H1 (cell line): ENCODE results near the gene TNRC6B. TPM values are rescaled to one million over a fixed set of nuclear protein-coding genes. Genes with fewer than 3 reads are reported as not detected.
A peak's percentile ranks its signal among the peaks of the same experiment; 100 is the strongest.

Experiments
- CTCF ChIA-PET: fragments of 300-600 bp; sonication (Branson Sonifier 250); formaldehyde crosslinking; loops from one replicate; lab custom pipeline; 2021; ENCODE audit not compliant: partially characterized antibody; lab: Charles Lee
- POLR2A ChIA-PET: fragments of 300-600 bp; sonication (Branson Sonifier 250); formaldehyde crosslinking; loops from one replicate; lab custom pipeline; 2021; ENCODE audit warnings: inconsistent platforms; ENCODE audit not compliant: partially characterized antibody; lab: Charles Lee
- DNase-seq, 2 experiments: peaks; one replicate each; pipeline versions ENCODE4 v3.0.0 to v3.0.0-alpha.2; 2010 to 2022; ENCODE audit warnings: low spot score in 2 of 2, low read depth in 1 of 2, mixed read lengths in 1 of 2
- FAIRE-seq: peaks from 2 replicates; lab custom pipeline; 2011; peaks lifted over from hg19 to GRCh38; lab: Jason Lieb, UNC
- H2AFZ ChIP-seq: 2 replicates; pipeline ENCODE4 v1.8.1; 2012; ENCODE audit warnings: low read length, inconsistent platforms
- H2AK5ac ChIP-seq: 2 replicates; pipeline ENCODE4 v1.6.1; 2013; ENCODE audit warnings: low read depth, low read length
- H2BK120ac ChIP-seq: replicated peaks from 2 replicates; pipeline ENCODE3; 2013; ENCODE audit warnings: low read depth, low read length, inconsistent platforms
- H2BK12ac ChIP-seq: 2 replicates; pipeline ENCODE4 v1.6.1; 2013; ENCODE audit warnings: low read depth, low read length
- H2BK15ac ChIP-seq: 2 replicates; pipeline ENCODE4 v1.6.1; 2013; ENCODE audit warnings: low read length
- H2BK20ac ChIP-seq: 2 replicates; pipeline ENCODE4 v1.6.1; 2013; ENCODE audit warnings: low read length
- H2BK5ac ChIP-seq: 2 replicates; pipeline ENCODE4 v1.6.1; 2013; ENCODE audit warnings: low read depth, low read length
- H3K14ac ChIP-seq: 2 replicates; pipeline ENCODE4 v1.6.1; 2013; ENCODE audit warnings: inconsistent platforms; ENCODE audit not compliant: insufficient read length
- H3K18ac ChIP-seq: 2 replicates; pipeline ENCODE4 v1.6.1; 2013; ENCODE audit warnings: low read length; ENCODE audit errors: extremely low read depth
- H3K23ac ChIP-seq: 2 replicates; pipeline ENCODE4 v1.6.1; 2013; ENCODE audit warnings: inconsistent platforms; ENCODE audit not compliant: insufficient read length
- H3K23me2 ChIP-seq: 2 replicates; pipeline ENCODE4 v1.6.1; 2013; ENCODE audit warnings: low read depth, low read length
- H3K27ac ChIP-seq: 2 replicates; pipeline ENCODE4 v1.6.1; 2011; ENCODE audit warnings: low read depth, low read length, inconsistent platforms
- H3K27me3 ChIP-seq, 4 experiments: replicated peaks in 1 of 4; 1 replicate in 1 of 4; 2 replicates in 3 of 4; pipeline versions ENCODE4 v1.6.1 to v1.8.1; 2011 to 2013; ENCODE audit warnings: low read length in 3 of 4, mild to moderate bottlenecking in 3 of 4, inconsistent platforms in 2 of 4, mixed read lengths in 2 of 4, moderate library complexity in 1 of 4; ENCODE audit not compliant: control insufficient read depth in 3 of 4, insufficient read depth in 3 of 4; ENCODE audit errors: extremely low read depth in 1 of 4
- H3K36me3 ChIP-seq, 4 experiments: 2 replicates each; pipeline versions ENCODE4 v1.6.1 to v1.8.1; 2011 to 2013; ENCODE audit warnings: mild to moderate bottlenecking in 4 of 4, low read length in 3 of 4, moderate library complexity in 2 of 4, control low read depth in 1 of 4, inconsistent platforms in 1 of 4; ENCODE audit not compliant: insufficient read depth in 4 of 4, control insufficient read depth in 2 of 4
- H3K4ac ChIP-seq: replicated peaks from 2 replicates; pipeline ENCODE3; 2013; ENCODE audit warnings: low read length, low read depth, mixed read lengths, inconsistent platforms; ENCODE audit not compliant: insufficient read length
- H3K4me1 ChIP-seq, 4 experiments: replicated peaks in 1 of 4; 1 replicate in 1 of 4; 2 replicates in 3 of 4; pipeline versions ENCODE4 v1.6.1 to v1.8.1; 2011 to 2013; ENCODE audit warnings: low read length in 3 of 4, inconsistent platforms in 2 of 4, mixed read lengths in 1 of 4; ENCODE audit not compliant: insufficient read depth in 4 of 4, control insufficient read depth in 3 of 4
- H3K4me2 ChIP-seq, 2 experiments: 2 replicates each; pipeline versions ENCODE4 v1.6.1 to v1.8.1; 2011 to 2013; ENCODE audit warnings: low read depth in 2 of 2, low read length in 2 of 2, control low read depth in 1 of 2, inconsistent platforms in 1 of 2, mild to moderate bottlenecking in 1 of 2; ENCODE audit not compliant: insufficient read depth in 1 of 2
- H3K4me3 ChIP-seq, 4 experiments: fragments of 200-600, 300-600 bp in 1 of 4; sonication (generic), shearing (Covaris generic), sonication (Bioruptor Twin) in 1 of 4; 2 replicates each; pipeline versions ENCODE4 v1.5.1 to v1.8.1; 2011 to 2016; ENCODE audit warnings: low read length in 4 of 4, low read depth in 3 of 4, control low read depth in 2 of 4, inconsistent platforms in 2 of 4, mild to moderate bottlenecking in 2 of 4, mixed read lengths in 1 of 4, moderate library complexity in 1 of 4; ENCODE audit not compliant: insufficient read depth in 2 of 4; ENCODE audit errors: extremely low read depth in 1 of 4
- H3K56ac ChIP-seq: replicated peaks from 2 replicates; pipeline ENCODE3; 2013; ENCODE audit warnings: low read depth, mild to moderate bottlenecking, mixed read lengths, low read length, inconsistent platforms; ENCODE audit not compliant: insufficient read length
- H3K79me1 ChIP-seq: 2 replicates; pipeline ENCODE4 v1.6.1; 2013; ENCODE audit warnings: low read depth, low read length, control low read depth
- H3K79me2 ChIP-seq, 2 experiments: 2 replicates each; pipeline versions ENCODE4 v1.6.1 to v1.8.1; 2012 to 2013; ENCODE audit warnings: low read length in 2 of 2, mild to moderate bottlenecking in 2 of 2, inconsistent platforms in 1 of 2; ENCODE audit not compliant: insufficient read depth in 2 of 2, control insufficient read depth in 1 of 2
- H3K9ac ChIP-seq, 4 experiments: replicated peaks in 1 of 4; 1 replicate in 1 of 4; 2 replicates in 3 of 4; pipeline versions ENCODE4 v1.6.1 to v1.8.1; 2011 to 2013; ENCODE audit warnings: low read depth in 3 of 4, low read length in 3 of 4, control low read depth in 2 of 4, mild to moderate bottlenecking in 2 of 4, moderate library complexity in 2 of 4, inconsistent platforms in 1 of 4; ENCODE audit errors: extremely low read depth in 1 of 4
- H3K9me3 ChIP-seq, 2 experiments: 2 replicates each; pipeline versions ENCODE4 v1.6.1 to v1.8.1; 2012 to 2013; ENCODE audit warnings: mild to moderate bottlenecking in 2 of 2, moderate library complexity in 2 of 2, control low read depth in 1 of 2, inconsistent platforms in 1 of 2, low read depth in 1 of 2, low read length in 1 of 2, mixed read lengths in 1 of 2; ENCODE audit not compliant: insufficient read depth in 2 of 2
- H4K20me1 ChIP-seq, 2 experiments: replicated peaks in 1 of 2; 2 replicates each; pipeline versions ENCODE3 to v1.8.1; 2011 to 2013; ENCODE audit warnings: inconsistent platforms in 2 of 2, low read length in 2 of 2, mild to moderate bottlenecking in 1 of 2; ENCODE audit not compliant: insufficient read depth in 2 of 2, control insufficient read depth in 1 of 2
- H4K5ac ChIP-seq: 2 replicates; pipeline ENCODE4 v1.6.1; 2013; ENCODE audit warnings: low read length, low read depth, mixed read lengths, inconsistent platforms; ENCODE audit not compliant: insufficient read length
- H4K8ac ChIP-seq: 2 replicates; pipeline ENCODE4 v1.8.0; 2013; ENCODE audit warnings: mild to moderate bottlenecking, moderate library complexity, low read length, inconsistent platforms; ENCODE audit not compliant: insufficient read depth; ENCODE audit errors: extremely low read depth
- H4K91ac ChIP-seq: replicated peaks from 2 replicates; pipeline ENCODE3; 2013; ENCODE audit warnings: low read length, mixed read lengths, inconsistent platforms; ENCODE audit not compliant: insufficient read length
- PHF8 ChIP-seq: fragments of 200-600 bp; sonication (generic); conservative IDR thresholded peaks from 2 replicates; pipeline ENCODE4 v1.7.1; 2012; ENCODE audit warnings: low read depth, mild to moderate bottlenecking, inconsistent platforms, low read length, moderate library complexity
- POLR2AphosphoS5 ChIP-seq: IDR thresholded peaks from 2 replicates; pipeline ENCODE4 v1.6.1; 2011; ENCODE audit warnings: low read depth, low read length
- SRF ChIP-seq: IDR thresholded peaks from 2 replicates; pipeline ENCODE4 v1.6.1; 2011; ENCODE audit warnings: mild to moderate bottlenecking, low read depth, low read length, moderate library complexity
- TCF12 ChIP-seq: IDR thresholded peaks from 2 replicates; pipeline ENCODE4 v1.6.1; 2011; ENCODE audit warnings: low read depth, mild to moderate bottlenecking, low read length
- WGBS, 2 experiments: shearing (Covaris generic) in 1 of 2; methylation state at CpG; one replicate each; pipeline versions ENCODE4 v1.1.6 to v1.1.7; 2013 to 2015; ENCODE audit warnings: low lambda C conversion rate in 2 of 2, mixed read lengths in 2 of 2, inconsistent platforms in 1 of 2, low coverage in 1 of 2, missing lambda C conversion rate in 1 of 2; ENCODE audit not compliant: insufficient replicate concordance in 2 of 2, insufficient coverage in 1 of 2, insufficient read length in 1 of 2; ENCODE audit errors: extremely low coverage in 1 of 2, missing lambda C conversion rate in 1 of 2; 5-methylcytosine and 5-hydroxymethylcytosine counted together
- polyA plus RNA-seq, 7 experiments: library from polyadenylated mRNA; depleted of rRNA in 3 of 7; stranded (reverse) in 5 of 7; unstranded in 2 of 7; fragments of >200 nt in 5 of 7; fragments of 200-250 nt in 2 of 7; gene quantifications; 1 replicate in 5 of 7; 2 replicates in 1 of 7; 4 replicates in 1 of 7; pipeline versions ENCODE4 v1.2.1 to v1.2.3, GENCODE V29; 2011 to 2013; ENCODE audit warnings: missing spikeins in 2 of 7, mixed read lengths in 2 of 7
- total RNA-seq: library from RNA; stranded (reverse); fragmentation: NEBNext Ultra II Directional; extraction: Animal tissue kit (Norgen Biotek cat#: 25700); gene quantifications from 2 replicates; pipeline ENCODE4 v1.2.1, GENCODE V29; 2021

The TNRC6B gene
- total and polyA plus RNA-seq, 2 of the 8 experiments (the other 6 are each of a cell fraction or from before 2014, with no cell fraction given) = 12.5 to 48.9 TPM

- Histone ChIP-seq H3K79me2 (no peaks in the 10 kb centered on the region), H3K27ac (no peak overlapping the region), H4K91ac (no peak overlapping the region), H3K23me2 (no peaks in the 10 kb centered on the region), H4K8ac (no peak overlapping the region), H3K4me1 (peaks cover 6 to 25% (median 19%) of the 10 kb centered on the region in 4 experiments; a peak in 6 of 7 replicates), H3K56ac (no peak overlapping the region), H2BK5ac (no peak overlapping the region; the same call in 1 of the 2 replicates), H3K27me3 (no peaks in the 10 kb centered on the region), H2AFZ (no peak overlapping the region), H2BK120ac (no peak overlapping the region), H3K4ac (no peak overlapping the region), H3K4me2 (0 out of 4 replicates have a peak overlapping the region, but pooled peaks of 1 of the 2 experiments have one; percentile 9), H3K23ac (no peak overlapping the region), H2BK12ac (no peak overlapping the region), H2BK15ac (no peak overlapping the region), H3K4me3 (no peak overlapping the region), H4K20me1 (no peaks in the 10 kb centered on the region), H4K5ac (no peak overlapping the region), H3K14ac (no peak overlapping the region), H3K79me1 (no peaks in the 10 kb centered on the region), H2BK20ac (no peak overlapping the region), H3K18ac (0 out of 2 replicates have a peak overlapping the region, but pooled peaks have one; percentile 9), H3K36me3 (no peaks in the 10 kb centered on the region; a peak in 4 of 8 replicates), H3K9ac (no peak overlapping the region), H2AK5ac (no peak overlapping the region), H3K9me3 (no peaks in the 10 kb centered on the region)
- ChIA-PET POLR2A (interaction anchor here (1.2 to 1.3 kb wide), 2 partner anchors 9 to 14 kb away, joined by 3 to 4 read pairs; no protein-coding TSS in a partner anchor), CTCF (interaction anchor here (0.6 to 4.6 kb wide), 3 partner anchors 9 to 512 kb away, joined by 3 to 16 read pairs (median 3); no protein-coding TSS in a partner anchor)
- DNase-seq (no peak), FAIRE-seq (no peak)
- no peak for TF ChIP-seq TCF12
- no peak for TF ChIP-seq PHF8
- peak; percentile 50; the same call in 1 of the 2 replicates for TF ChIP-seq POLR2AphosphoS5
- no peak for TF ChIP-seq SRF
- WGBS, 2 experiments = 72% methylated on average over 4 of the region's 4 CpGs; no CpG with 5 or more reads in 1 of the 2 experiments
These were observed 154.0 kb downstream of the TNRC6B start for GRCh38 chr22:40331706-40332105.
